Calu3 (cell line): ENCODE results near the gene TMEM182. TPM values are rescaled to one million over a fixed set of nuclear protein-coding genes. Genes with fewer than 3 reads are reported as not detected.

Source experiments
- BruUV-seq: library from RNA; stranded (reverse); fragments of 400-500 nt; replicated peaks from 2 replicates; lab custom pipeline; 2021; lab: Mats Ljungman, UMichigan
- CTCF ChIA-PET: fragments of 300-600 bp; sonication (Branson Sonifier 250); formaldehyde crosslinking; loops from one replicate; lab custom pipeline; 2022; ENCODE audit warnings: antibody characterized with exemption; lab: Charles Lee
- DNase-seq: peaks from one replicate; pipeline ENCODE4 v3.0.0; 2022
- H3K27ac Mint-ChIP-seq: one replicate; pipeline ENCODE4 v1.8.0; 2022; ENCODE audit warnings: mixed read lengths; ENCODE audit not compliant: unreplicated experiment
- H3K27me3 Mint-ChIP-seq: one replicate; pipeline ENCODE4 v1.8.0; 2022; ENCODE audit warnings: mixed read lengths; ENCODE audit not compliant: unreplicated experiment
- H3K36me3 Mint-ChIP-seq: one replicate; pipeline ENCODE4 v1.8.0; 2022; ENCODE audit warnings: mild to moderate bottlenecking, moderate library complexity, mixed read lengths; ENCODE audit not compliant: insufficient read depth, unreplicated experiment
- H3K4me1 Mint-ChIP-seq: one replicate; pipeline ENCODE4 v1.8.0; 2022; ENCODE audit warnings: mild to moderate bottlenecking, low read depth, mixed read lengths; ENCODE audit not compliant: unreplicated experiment
- H3K4me3 Mint-ChIP-seq: one replicate; pipeline ENCODE4 v1.8.0; 2022; ENCODE audit warnings: mild to moderate bottlenecking, low read depth, moderate library complexity, mixed read lengths; ENCODE audit not compliant: unreplicated experiment
- H3K9me3 Mint-ChIP-seq: one replicate; pipeline ENCODE4 v1.8.0; 2022; ENCODE audit warnings: low read depth, mixed read lengths; ENCODE audit not compliant: unreplicated experiment
- intact Hi-C: fragments of 100-400 bp; cut with micrococcal nuclease; formaldehyde crosslinking; loops from one replicate; pipeline ENCODE4 v1.10.0; 2022; ENCODE audit not compliant: unreplicated experiment
- total RNA-seq: library from RNA; stranded (reverse); gene quantifications from 2 replicates; pipeline ENCODE4 v1.2.3, GENCODE V29; 2022
- TF ChIP-seq, protein P1 (sequence below): fragments of 200-600 bp; IDR thresholded peaks from one replicate; pipeline ENCODE4 v1.8.0; 2022; ENCODE audit warnings: antibody characterized with exemption; ENCODE audit not compliant: unreplicated experiment

TMEM182 gene
- total RNA-seq, 1 experiment from 2014 or later = 12.1 TPM

GRCh38 chr2:102798181-102798580, 36.4 kb downstream of the TMEM182 start:
- DNase-seq = no peak
- Mint-ChIP-seq H3K4me3 (no peak overlapping the region), H3K27me3 (no peaks in the 10 kb centered on the region), H3K36me3 (peaks cover 6% of the 10 kb centered on the region), H3K9me3 (peaks cover 14% of the 10 kb centered on the region), H3K4me1 (peaks cover 8% of the 10 kb centered on the region), H3K27ac (no peak overlapping the region)
- no TSS peak for BruUV-seq
- intact Hi-C loops = no loop called here
- CTCF ChIA-PET = no interaction called here
- TF ChIP-seq, protein P1, sequence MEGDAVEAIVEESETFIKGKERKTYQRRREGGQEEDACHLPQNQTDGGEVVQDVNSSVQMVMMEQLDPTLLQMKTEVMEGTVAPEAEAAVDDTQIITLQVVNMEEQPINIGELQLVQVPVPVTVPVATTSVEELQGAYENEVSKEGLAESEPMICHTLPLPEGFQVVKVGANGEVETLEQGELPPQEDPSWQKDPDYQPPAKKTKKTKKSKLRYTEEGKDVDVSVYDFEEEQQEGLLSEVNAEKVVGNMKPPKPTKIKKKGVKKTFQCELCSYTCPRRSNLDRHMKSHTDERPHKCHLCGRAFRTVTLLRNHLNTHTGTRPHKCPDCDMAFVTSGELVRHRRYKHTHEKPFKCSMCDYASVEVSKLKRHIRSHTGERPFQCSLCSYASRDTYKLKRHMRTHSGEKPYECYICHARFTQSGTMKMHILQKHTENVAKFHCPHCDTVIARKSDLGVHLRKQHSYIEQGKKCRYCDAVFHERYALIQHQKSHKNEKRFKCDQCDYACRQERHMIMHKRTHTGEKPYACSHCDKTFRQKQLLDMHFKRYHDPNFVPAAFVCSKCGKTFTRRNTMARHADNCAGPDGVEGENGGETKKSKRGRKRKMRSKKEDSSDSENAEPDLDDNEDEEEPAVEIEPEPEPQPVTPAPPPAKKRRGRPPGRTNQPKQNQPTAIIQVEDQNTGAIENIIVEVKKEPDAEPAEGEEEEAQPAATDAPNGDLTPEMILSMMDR = no peak

DNA sequence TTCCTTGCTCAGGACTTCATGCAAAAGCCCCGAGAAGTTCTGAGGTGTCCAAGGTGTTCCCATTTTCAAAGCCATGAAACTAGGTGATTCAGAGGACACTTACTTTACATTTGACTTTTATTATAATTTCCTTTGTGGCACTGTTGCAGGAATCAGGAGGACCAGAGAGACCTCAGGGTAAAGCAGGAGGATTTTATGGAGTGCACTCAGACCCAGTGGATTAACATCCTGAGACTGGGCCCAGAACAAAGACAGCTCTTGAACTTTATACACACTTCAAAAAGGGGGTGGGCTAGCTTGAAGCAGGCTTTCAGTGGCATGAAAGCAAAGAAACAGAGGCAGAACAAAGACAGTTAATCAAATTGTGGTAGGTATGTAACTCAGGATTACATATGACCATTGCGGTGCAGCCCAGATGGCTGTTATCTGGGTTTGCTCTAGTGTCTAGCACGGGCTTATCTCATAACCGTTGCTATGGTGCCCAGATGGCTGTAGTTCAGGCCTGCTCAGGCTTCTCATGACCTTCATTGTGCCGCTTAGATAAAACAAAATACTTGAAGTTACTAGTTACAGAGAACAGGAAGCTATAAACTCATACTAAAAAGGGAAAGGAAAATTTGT, 39.4 kb downstream of the TMEM182 start:
- intact Hi-C loops = no loop called here
- DNase-seq = no peak
- BruUV-seq = no TSS peak
- peaks cover 6% of the 10 kb centered on the region for H3K36me3 Mint-ChIP-seq
- H3K9me3 Mint-ChIP-seq = peaks cover 14% of the 10 kb centered on the region
- CTCF ChIA-PET = no interaction called here
- no peaks in the 10 kb centered on the region for H3K27me3 Mint-ChIP-seq
- no peak overlapping the region for H3K4me3 Mint-ChIP-seq
- TF ChIP-seq, protein P1 = no peak
- no peaks in the 10 kb centered on the region for H3K4me1 Mint-ChIP-seq
- H3K27ac Mint-ChIP-seq = no peak overlapping the region

DNA sequence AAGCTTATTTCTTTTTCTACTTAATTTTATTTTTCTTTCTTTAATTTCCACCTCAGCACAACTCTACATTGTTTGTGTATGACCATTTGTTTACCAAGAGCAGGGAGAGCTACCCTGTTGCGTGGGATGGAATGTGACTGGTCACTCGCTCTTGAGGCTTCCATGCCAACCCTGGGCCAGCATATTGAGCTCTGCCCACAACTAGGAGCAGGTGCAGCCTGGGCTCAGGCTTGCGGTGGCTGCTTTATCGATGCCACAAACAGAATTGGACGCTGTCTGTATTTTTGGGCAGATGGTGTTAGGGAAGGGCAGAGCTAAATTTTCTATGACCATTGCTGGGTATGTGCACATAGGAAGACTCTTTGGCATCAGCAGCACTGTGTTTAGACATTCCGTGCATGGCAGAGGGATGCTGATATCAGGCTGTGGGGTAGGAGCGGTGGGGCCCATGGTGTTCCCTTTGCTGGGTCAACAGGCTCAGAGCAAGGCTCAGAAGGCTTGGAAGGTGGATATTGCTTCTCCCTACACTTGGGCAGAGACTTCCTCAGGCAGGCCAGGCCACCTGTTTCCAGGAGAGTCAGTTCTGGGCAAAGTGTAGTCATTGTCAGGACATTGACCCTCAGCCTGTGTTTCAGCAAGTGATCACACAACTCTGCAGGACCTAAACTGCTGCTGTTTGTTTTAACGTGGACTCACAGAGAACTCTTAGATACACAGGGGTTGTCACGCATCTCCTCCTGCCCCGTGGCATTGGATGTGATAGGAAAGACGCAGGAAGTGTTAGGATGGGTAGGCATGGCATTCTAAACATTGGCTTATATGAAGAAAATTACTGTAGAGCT, 40.2 kb downstream of the TMEM182 start:
- no peak for DNase-seq
- Mint-ChIP-seq H3K27ac (no peak overlapping the region), H3K36me3 (peaks cover 6% of the 10 kb centered on the region), H3K27me3 (no peaks in the 10 kb centered on the region), H3K9me3 (peaks cover 14% of the 10 kb centered on the region), H3K4me3 (no peak overlapping the region), H3K4me1 (no peaks in the 10 kb centered on the region)
- intact Hi-C loops = no loop called here
- no TSS peak for BruUV-seq
- CTCF ChIA-PET = no interaction called here
- TF ChIP-seq, protein P1 = no peak

DNA sequence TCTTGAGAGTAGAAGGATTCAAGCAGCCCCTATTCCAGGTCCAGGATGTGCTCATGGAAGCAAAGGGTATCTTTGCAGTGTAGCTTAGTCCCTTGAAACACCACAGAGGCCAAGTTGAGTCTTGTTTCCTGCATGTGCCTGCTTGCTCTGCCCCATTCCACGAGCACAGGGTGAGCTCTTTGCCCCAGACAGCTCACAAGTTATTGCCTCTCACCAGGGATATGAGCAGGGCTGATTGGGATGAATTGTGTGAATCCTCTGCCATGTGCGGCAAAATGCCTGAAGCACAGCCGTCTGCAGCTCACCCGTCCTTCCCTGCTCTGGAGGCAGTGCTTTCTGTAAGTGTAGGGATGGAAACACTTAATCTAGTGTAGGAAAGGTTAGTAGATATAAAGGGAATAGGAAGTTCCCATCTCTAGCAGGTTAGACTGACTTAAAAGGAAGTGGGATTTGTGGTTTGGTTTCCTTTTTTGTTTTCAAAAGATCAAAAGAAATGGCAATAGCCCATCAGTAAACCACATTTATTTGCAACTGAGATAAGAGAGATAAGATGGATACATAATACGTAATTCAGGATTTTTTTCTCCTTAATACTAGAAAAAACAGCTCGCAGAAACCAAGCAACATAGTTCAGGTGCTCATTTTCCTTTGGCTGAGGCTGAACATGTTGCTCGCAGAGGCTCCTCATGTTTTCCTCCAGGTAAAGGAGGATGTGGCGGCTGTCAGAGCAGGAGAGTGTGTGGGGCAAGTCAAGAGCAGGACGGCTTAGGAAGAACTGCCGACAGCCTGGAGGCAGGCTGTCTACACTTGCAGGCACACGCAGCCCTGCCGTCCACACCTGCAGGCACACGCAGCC, 41.4 kb downstream of the TMEM182 start:
- no peaks in the 10 kb centered on the region for H3K4me1 Mint-ChIP-seq
- BruUV-seq = no TSS peak
- H3K27me3 Mint-ChIP-seq = no peaks in the 10 kb centered on the region
- H3K27ac Mint-ChIP-seq = no peak overlapping the region
- CTCF ChIA-PET = no interaction called here
- peaks cover 14% of the 10 kb centered on the region for H3K9me3 Mint-ChIP-seq
- H3K4me3 Mint-ChIP-seq = no peak overlapping the region
- DNase-seq = no peak
- TF ChIP-seq, protein P1 = no peak
- intact Hi-C loops = no loop called here
- peaks cover 6% of the 10 kb centered on the region for H3K36me3 Mint-ChIP-seq
